ENCODE measurements around the gene DYNLT4.
"Not testable (repeated sequence)": the region's sequence is repeated elsewhere in the genome, so short reads cannot be mapped to it uniquely, and the experiment has no call there.

The DYNLT4 gene

DNA sequence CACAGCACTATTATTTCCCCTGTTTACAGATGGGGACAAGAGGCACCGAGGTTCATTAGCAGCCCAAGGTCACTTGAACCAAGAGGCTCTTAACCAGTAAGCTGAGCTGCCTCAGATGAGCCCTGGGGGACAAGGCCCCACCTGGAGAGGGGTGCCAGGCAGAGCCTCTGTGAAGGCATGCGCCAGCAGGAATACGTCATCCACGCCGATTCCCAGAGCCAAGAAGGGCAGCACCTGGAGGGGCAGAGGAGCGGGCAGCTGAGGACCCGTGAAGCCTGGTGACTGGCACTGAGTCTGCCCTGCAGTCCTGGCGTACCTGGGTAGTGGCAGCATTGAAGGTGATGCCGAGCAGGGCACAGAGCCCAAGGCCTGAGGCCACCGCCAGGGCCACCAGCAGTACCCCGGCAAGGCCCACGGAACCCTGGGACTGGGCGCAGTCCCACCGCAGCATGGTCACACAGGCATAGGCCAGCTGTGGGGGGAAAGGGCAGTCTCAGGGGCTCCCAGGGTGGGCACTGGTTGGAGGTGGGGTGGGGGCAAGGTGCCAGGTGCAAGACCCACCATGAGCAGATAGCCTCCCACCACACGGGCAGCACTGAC, 21.8 kb upstream of the DYNLT4 start:
- DNase-seq (ENCODE audit: low read depth): no peak

DNA sequence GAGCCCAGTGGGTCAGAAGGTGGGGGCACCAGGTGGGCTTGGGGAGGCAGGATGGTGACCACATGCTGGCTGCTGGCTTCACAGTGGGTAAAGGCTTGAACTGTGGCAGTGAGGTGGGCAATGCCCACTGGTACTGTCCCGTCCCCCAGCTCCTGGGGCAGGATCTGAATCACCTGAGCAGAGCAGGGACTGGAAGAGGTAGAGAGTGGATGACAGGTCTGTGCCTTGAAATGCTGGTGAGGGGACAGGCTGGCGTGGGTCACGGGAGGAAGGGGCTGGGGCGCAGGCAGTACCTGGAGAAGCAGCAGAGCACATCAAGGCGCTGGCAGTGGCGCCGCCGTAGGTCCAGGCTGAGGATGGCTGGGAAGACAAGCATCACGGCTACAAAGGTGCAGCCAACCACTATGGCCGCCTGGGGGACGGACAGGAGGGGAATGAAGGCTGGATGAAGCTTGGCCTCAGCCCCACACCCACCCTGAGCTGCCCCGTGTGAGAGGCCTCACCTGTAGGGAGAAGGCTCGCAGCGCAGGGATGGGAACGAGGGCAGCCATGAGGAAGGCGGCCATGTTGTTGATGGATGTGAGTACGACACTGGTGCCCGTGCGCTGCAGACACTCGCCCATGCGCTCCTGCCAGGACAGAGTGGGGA, 21.0 kb upstream of the DYNLT4 start:
- no peak for DNase-seq (ENCODE audit: low read depth)

DNA sequence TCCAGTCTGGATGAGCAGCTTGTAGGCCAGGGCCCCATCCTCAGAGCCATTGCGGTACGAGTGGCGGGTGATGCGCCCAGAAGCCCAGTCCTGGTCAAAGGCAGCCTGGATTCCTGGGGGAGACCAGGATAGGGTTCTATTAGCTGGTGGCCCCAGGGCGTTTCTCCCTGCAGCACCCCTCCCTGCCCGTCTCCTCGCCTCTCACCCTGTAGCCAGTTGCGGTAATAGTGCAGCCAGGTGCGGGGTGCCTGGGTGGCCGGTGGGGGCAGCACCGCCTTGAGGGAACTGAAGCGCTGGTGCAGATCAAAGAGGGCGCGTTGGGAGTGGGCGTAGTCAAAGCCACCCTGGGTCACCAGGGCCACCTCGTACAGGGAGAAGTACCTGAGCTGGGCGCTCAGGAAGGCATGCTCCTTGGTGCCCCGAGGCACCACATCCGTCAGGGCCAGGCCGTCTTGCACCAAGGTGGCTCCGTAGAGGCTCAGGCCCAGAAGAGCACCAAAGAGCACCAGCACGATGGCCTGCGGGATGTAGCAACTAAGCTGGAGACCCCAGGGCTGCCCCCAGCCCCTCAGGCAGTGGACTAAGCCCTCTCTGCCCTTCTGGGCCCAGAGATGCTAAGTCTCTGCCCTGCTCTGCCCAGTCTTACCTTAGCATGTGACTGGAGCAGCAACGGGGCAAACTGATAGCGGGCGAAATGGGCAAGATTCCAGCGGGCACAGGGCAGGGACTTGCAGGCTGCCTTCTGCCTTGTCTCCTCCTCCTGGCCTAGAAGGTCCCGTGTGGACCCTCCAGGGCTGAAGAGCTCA, 20.2 kb upstream of the DYNLT4 start:
- no peak for DNase-seq (ENCODE audit: low read depth)

DNA sequence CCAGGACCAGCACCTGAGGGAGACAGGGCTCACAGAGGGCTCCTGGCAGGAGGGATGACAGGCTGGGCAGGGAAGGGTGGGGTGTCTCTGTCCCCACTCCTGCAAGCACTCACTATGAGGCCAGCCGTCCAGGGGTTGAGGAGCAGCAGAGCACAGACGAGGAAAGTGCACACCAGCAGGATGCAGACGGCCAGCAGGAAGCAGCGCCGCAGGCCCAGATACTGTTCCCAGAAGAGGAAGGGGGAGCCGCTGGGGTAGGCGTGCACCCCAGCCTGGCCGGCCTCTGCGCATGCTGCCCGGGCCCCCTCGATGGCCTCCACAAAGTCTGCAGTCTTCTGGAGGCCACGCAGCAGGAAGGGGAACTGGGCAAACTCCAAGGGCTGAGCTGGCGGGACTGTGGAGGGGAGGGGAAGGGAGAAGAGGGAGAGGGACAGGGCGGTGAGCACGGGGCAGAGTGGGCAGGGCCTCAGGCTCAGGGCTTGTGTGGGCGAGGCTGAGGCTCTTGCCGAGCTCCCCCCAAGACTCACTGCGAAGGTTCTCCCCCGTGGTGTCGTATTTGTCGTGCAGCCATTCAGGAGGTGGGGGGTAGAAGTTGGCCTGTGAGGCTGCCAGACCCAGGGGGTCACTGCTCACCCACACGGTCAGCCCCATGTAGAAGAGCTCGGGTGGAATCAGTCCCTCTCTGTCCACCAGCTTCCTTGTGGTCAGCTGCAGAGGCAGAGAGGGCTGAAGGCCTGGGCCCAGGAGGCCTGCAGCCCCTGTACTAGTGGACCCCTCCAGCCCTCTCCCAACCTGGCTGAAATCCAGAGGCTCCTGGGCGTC, 19.4 kb upstream of the DYNLT4 start:
- no peak for DNase-seq (ENCODE audit: low read depth)

DNA sequence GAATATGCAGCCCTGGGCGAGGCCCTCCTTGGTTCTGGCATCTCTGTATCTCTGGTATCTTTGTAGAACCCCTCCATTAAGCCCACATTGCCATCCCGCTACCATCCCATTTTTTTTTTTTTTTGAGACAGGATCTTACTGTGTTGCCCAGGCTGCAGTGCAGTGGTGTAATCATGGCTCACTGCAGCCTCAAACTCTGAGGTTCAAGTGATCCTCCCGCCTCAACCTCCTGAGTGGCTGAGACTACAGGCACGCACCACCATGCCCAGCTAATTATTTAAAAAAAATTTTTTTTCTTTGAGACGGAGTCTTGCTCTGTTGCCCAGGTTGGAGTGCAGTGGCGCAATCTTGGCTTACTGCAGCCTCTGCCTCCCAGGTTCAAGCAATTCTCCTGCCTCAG, 17.2 kb upstream of the DYNLT4 start:
- DNase-seq (ENCODE audit: low read depth): not testable (repeated sequence)

DNA sequence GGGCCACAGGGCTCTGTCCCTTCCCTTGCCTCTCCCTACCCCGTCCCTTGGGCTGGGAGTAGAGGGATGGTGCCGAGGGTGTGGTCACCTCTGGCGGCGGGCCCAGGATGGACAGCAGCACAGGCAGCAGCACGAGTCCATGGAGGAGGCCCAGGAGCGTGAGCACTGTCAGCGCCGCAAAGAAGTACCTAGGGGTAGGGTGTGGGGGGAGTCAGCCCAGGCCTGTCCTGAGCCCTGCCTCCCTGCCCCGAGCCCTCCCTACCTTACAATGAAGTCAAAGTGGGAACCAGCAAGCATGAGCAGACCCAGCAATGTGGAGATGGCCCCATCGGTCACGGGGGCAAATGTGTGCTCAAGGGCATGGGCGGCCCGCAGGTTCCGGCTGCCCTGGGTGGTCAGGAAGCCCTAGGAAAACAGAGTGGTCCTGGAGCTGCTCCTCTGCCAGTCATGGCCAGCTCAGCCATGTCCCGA, 15.9 kb upstream of the DYNLT4 start:
- no peak for DNase-seq (ENCODE audit: low read depth)

DNA sequence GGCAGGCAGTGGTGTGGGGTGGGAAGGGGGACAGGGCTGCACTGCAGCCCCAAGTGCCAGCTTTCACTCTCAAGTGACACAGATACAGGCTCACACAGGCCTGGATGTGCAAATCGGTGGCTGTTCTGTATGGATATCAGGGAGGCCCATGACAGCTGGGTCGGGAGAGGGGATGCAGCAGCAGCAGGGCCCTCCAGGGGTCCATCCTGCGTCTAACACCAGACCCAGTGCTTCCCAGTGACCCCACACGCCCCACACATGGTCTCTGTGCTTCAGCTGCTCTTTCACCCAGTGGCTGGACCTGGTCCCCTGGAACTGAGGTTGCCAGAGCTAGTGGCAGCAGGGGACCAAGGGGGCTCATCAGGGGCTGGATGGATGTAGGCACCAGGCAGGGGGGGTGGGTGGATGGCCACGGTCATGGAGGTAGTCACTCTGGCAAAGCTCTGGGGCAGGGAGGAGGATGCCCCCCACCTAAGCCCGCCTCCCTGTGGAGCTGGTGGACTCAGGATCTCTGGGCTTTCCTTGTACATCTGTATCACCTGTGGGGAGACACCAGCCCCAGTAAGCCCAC, 15.1 kb upstream of the DYNLT4 start:
- DNase-seq (ENCODE audit: low read depth): no peak

DNA sequence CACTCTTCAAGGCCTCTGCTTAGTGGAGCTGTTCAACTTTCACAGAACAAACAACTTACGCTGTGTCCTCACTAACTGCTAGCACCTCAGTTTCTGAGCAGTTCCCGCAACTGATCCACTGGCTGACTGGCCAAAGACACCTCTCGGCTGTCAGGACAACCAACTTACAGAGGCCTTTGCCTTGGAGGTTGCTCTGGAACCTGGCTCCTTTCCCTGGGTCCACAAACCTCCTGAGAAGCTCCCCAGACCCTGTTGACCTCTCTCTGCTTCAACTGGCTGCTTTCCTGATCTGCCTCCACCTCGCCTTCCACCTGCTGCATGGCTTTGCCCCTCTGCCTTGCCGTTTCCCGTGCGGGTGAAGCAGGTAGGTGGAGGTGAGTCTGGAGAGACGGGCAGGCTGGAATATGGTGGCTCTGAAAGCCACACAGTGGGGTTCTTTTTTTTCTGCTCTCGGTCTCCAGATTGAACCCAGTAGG, 14.1 kb upstream of the DYNLT4 start:
- no peak for DNase-seq (ENCODE audit: low read depth)

DNA sequence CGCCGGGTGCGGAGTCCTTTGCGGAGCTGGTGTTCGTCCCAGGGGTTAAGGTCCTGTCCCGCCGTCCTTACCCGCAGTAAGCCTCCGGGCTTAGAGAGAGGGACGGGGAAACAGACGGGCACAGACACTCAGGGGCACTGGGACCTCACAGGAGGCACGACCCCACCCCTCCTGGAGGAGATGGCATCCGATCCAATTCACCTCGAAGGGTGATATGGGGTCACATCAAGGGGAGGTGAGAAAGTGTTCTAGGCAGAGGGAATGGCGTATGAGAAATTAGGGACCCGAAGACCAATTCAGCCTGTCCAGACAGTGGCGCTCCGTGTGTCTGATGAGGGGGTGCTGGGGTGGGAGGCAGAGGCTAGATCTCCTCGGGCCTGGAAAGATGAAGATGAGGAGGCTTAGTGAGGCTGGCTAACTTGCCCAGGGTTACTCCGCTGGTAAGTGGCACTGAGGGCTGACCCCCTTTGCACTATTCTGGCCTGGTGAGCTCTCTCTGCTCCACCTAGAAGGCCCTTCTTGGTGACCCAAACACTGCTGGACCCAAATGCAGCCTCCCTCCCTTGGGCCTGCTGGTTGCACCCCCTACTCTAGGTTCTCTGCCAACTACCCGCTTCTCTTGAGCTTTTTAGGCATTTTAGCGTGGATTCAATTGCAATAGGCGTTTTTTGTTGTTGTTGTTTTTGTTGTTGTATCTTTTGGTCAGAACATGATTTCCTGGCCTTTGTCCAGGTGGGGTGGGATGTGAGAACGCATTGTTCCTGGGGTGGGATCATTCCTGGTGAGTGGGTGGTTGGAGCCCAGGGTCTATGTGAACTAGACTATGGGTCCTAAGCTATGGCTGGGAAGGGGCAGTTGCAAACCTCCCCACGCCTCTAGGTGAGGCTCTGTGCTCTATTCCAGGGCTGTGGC, 13.4 kb upstream of the DYNLT4 start:
- DNase-seq (ENCODE audit: low read depth): no peak

DNA sequence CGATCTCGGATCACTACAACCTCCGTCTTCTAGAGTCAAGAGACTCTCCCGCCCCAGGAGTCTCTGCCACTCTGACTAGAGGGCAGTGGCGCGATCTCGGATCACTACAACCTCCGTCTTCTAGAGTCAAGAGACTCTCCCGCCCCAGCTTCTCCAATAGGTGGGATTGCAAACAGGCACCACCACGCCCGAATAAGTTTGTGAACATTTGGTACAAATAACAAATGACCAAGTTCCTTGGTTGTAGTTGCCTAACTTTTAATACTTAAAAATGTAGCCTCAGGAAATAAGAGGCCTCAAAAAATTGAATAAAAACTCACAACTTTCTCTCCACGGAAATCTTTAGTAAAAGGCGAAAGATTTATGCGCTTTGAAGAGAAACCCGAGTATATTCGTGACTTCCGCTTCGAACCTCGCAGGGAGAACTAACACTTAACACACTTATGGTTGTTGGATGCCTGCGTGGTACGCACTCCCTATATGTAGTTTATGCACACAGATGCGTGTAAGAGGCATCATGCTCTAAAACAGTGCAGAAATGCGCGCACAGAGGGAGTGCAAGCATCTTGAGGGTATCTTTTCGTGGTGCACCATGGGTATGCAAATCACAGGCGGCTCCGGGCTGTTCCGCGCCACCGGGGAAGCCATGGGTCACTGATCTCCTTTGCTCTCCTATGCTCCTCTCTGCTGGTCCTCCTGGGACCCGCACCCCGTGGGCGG, 12.6 kb upstream of the DYNLT4 start:
- DNase-seq (ENCODE audit: low read depth): peak; percentile 79

DNA sequence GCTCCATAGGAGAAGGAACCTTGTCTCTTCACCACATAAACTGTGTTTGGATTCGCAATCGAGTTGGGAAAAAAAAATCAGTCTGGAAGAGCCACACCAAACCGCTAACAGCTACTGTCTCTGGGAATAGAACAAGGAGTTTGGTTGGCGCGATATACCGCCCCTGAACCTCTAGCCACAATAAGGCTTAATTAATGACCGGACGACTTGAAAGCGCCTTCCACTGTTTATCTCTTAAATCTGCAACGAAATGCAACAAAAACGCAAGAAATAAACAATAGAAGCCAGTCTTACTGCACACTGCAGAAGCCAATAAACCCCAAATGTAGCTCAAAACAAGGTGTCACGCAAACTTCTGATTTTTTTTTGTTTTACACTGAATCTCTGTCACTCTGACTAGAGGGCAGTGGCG, 12.1 kb upstream of the DYNLT4 start:
- no peak for DNase-seq (ENCODE audit: low read depth)

DNA sequence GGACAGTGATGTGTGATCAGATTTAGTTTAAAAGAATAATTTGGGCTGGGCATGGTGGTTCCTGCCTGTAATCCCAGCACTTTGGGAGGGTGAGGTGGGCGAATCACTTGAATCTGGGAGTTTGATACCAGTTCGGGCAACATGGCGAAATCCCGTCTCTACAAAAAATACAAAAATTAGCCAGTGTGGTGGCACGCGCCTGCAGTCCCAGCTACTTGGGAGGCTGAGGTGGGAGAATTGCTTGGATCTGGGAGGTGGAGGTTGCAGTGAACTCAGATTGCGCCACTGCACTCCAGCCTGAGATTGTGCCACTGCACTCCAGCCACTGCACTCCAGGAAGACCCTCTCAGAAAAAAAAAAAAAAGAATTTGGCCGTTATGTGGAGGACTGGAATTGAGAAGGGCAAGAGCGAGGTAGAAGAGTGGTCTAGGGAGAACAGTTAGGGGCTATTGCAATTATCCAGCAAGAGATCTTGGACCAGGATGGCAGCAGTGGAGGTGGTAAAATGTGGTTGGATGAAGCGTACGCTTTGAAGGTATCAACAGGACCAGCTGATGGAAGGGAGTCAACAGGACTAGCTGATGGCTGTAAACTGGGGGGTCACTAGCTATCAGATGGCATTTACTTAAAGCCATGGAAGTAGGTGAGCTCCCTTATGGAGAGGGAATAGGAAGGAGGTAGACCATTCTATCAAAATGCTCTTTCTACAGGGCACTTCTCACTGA, 10.8 kb upstream of the DYNLT4 start:
- DNase-seq (ENCODE audit: low read depth): no peak

DNA sequence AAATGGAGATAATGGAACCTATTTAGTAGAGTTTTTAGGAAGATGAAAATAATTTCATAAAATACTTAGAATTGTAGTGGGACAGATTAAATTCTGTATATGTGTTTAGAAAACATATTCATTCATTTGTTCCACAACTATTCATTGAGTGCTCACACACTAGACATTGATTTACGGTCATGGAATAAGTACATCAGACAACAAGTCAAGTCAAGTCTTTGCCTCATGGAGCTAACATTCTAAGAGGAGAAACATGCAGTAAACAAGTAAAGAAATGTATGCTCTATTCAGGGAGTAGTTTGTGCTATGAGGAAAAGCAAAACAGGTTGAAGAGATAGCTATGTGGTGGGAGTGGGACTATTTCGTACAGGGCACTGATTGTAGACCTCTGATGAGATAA, 10.2 kb upstream of the DYNLT4 start:
- DNase-seq (ENCODE audit: low read depth): no peak

DNA sequence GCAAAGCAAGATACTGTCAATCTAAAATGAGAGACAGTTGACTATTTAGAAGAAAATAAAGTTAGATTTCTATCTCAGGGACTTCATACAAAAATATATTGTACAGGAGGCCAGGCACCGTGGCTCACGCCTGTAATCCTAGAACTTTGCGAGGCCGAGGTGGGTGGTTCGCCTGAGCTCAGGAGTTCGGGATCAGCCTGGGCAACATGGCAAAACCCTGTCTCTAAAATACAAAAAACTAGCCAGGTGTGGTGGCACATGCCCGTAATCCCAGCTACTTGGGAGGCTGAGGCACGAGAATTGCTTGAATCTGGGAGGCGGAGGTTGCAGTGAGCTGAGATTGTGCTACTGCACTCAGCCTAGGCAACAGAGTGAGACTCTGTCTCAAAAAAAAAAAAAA, 8.8 kb upstream of the DYNLT4 start:
- DNase-seq (ENCODE audit: low read depth): not testable (repeated sequence)

DNA sequence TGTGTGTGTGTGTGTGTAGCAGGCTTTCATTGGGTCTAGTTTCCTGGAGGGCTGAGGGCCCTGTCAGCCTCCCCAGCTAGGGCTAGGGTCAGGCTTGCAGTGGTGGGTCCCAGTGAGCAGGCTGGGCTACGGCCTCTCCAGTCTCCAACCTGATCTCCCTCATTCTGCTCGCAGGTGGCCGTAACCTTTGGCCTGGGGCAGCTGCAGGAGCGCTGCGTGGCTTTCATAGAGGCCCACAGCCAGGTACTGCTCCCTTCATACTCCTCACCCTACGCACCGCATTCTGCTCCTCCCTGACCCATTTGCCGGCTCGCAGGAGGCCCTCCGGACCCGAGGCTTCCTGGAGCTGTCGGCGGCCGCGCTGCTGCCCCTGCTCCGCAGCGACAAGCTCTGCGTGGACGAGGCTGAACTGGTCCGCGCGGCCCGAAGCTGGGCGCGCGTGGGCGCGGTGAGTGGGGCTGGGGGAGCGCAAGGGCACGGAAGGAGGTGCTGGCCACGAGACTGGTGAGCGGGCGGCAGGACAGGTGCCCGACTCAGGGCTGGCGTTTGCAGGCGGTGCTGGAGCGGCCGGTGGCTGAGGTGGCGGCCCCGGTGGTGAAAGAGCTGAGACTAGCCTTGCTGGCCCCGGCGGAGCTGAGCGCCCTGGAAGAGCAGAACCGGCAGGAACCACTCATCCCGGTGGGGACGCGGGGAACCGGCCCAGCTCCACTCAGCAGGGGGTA, 5.8 kb upstream of the DYNLT4 start:
- no peak for DNase-seq (ENCODE audit: low read depth)

DNA sequence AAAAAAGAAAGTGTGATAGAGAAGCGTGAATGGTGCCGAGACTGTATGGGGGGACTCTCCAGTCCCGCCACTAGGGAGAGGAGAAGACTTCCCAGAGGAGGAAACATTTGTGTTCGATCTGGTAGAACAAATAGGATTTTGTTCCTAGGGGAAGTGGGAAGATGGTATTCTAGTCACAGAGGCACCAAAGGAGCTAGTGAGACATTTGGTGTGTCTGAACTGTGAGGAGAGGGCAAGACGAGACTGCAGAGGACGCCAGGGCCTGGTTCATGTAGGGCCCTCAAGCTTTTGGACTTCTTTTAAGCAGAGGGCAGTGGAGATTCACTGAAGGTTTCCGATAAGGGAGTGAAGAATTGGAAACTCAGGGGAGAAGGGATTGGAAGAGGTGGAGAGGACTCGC, 4.1 kb upstream of the DYNLT4 start:
- DNase-seq (ENCODE audit: low read depth): no peak

DNA sequence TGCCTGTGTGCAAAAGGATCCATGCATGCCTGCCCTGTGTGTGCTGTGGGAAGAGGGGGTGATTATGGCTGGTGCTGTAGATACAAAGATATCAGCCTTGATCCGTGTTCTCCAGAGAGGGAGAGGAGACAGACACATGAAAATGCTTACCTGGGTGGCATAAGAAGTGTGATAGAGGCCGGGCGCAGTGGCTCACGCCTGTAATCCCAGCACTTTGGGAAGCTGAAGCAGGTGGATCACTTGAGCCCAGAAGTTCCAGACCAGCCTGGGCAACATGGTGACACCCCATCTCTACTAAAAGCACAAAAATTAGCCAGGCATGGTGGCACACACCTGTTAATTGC, 3.6 kb upstream of the DYNLT4 start:
- DNase-seq (ENCODE audit: low read depth): not testable (repeated sequence)

DNA sequence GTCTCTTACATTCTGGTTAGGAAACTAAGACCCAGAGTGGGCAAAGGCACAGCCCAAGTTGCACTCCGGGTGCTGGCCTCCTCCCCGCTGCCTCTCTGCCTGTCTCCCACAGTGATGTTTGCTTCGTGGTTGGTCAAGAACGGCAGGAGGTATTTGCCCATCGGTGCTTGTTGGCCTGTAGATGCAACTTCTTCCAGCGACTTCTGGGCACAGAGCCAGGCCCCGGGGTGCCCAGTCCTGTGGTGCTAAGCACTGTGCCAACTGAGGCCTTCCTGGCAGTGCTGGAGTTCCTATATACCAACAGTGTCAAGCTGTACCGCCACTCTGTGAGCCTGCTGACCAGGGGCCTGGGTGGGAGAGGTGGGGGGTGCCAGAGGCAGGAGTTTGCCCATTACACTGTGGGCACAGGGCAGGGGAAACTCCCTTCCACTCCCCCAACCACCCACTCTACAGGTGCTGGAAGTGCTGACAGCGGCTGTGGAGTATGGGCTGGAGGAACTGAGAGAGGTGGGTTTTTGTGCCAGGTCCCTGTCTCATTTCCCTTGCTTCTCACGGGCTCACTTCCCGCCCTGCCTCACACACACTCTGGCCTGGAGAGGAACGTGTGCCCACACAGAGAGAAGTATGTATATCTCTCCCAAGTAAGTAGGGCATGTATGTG, 3.1 kb upstream of the DYNLT4 start:
- no peak for DNase-seq (ENCODE audit: low read depth)
